ENCODE results near the gene CFC1.
"Not testable (repeated sequence)": the region's sequence is repeated elsewhere in the genome, so short reads cannot be mapped to it uniquely, and the experiment has no call there.

CFC1 gene

GRCh38 chr2:130543785-130544528 is 55.4 kb downstream of the CFC1 start:
- H3K4me2 ChIP-seq (ENCODE audit: low read length); H2AFZ ChIP-seq; H3K9me3 ChIP-seq (ENCODE audit: control insufficient read depth, low read length); H3K27me3 ChIP-seq (ENCODE audit: control insufficient read depth, insufficient read depth, low read length); H3K27ac ChIP-seq; H3K4me1 ChIP-seq; H3K9ac ChIP-seq; H3K4me3 ChIP-seq (ENCODE audit: low read depth, low read length); H3K36me3 ChIP-seq (ENCODE audit: control insufficient read depth, insufficient read depth, low read length); H3K79me2 ChIP-seq: not testable (repeated sequence)

- H3K4me2 ChIP-seq (ENCODE audit: low read length); H3K79me2 ChIP-seq; H3K36me3 ChIP-seq (ENCODE audit: control insufficient read depth, insufficient read depth, low read length); H3K4me1 ChIP-seq; H3K27me3 ChIP-seq (ENCODE audit: control insufficient read depth, insufficient read depth, low read length); H3K9ac ChIP-seq; H3K9me3 ChIP-seq (ENCODE audit: control insufficient read depth, low read length); H3K27ac ChIP-seq; H2AFZ ChIP-seq; H3K4me3 ChIP-seq (ENCODE audit: low read depth, low read length): not testable (repeated sequence)
Measured at GRCh38 chr2:130542789-130543188, 56.6 kb downstream of the CFC1 start.

All from parathyroid adenoma (tissue), 2 donors.